Tibial nerve (tissue), 3 donors: ENCODE results near the gene HDAC3.

Source experiments
- POLR2A ChIP-seq, 2 donors: fragments of 450-650 bp; IDR thresholded peaks; one replicate each; pipeline ENCODE4 v1.6.1; 2017; ENCODE audit warnings: antibody characterized with exemption in 2 of 2, mild to moderate bottlenecking in 2 of 2, moderate library complexity in 2 of 2
- TF ChIP-seq, protein P1 (sequence below), 5 experiments: fragments of 200-600 bp in 3 of 5; fragments of 450-650 bp in 2 of 5; sonication (generic) in 3 of 5; IDR thresholded peaks; one replicate each; pipeline ENCODE4 v1.5.1; 2016 to 2019; ENCODE audit warnings: antibody characterized with exemption in 5 of 5, mild to moderate bottlenecking in 3 of 5, moderate library complexity in 2 of 5

DNA sequence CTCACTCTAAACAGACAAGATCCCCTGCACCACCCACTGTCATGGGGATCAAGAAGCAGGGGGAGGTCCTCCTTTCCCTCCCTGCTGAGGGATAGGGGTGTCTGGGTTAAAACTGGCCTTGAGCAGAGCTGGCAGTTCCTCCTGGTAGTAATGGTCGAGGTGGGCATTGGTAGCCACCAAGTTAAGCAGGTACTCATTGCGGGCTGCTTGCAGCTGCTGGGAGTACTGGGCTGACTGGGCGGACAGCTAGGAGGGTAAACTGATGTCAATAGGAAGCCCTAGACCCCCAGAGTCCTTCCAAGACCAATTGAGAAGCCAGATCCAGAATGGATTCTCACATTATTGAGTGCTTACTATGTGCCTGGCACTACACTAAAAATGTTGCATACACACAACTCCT, 11.2 kb upstream of the HDAC3 start:
- TF ChIP-seq, protein P1, sequence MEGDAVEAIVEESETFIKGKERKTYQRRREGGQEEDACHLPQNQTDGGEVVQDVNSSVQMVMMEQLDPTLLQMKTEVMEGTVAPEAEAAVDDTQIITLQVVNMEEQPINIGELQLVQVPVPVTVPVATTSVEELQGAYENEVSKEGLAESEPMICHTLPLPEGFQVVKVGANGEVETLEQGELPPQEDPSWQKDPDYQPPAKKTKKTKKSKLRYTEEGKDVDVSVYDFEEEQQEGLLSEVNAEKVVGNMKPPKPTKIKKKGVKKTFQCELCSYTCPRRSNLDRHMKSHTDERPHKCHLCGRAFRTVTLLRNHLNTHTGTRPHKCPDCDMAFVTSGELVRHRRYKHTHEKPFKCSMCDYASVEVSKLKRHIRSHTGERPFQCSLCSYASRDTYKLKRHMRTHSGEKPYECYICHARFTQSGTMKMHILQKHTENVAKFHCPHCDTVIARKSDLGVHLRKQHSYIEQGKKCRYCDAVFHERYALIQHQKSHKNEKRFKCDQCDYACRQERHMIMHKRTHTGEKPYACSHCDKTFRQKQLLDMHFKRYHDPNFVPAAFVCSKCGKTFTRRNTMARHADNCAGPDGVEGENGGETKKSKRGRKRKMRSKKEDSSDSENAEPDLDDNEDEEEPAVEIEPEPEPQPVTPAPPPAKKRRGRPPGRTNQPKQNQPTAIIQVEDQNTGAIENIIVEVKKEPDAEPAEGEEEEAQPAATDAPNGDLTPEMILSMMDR (IDR thresholded peaks at IDR 0.05): no peak
- no peak for TF ChIP-seq POLR2A (IDR thresholded peaks at IDR 0.05)
